Measurements from ENCODE around the gene SNX4. TPM values are rescaled to one million over a fixed set of nuclear protein-coding genes. Genes with fewer than 3 reads are reported as not detected.
"Not testable (repeated sequence)": the region's sequence is repeated elsewhere in the genome, so short reads cannot be mapped to it uniquely, and the experiment has no call there.

The SNX4 gene
- total and polyA plus RNA-seq, 2 of the 8 experiments (the other 6 are each of a cell fraction or from before 2014, with no cell fraction given), result 7.2 to 23.1 TPM

DNA sequence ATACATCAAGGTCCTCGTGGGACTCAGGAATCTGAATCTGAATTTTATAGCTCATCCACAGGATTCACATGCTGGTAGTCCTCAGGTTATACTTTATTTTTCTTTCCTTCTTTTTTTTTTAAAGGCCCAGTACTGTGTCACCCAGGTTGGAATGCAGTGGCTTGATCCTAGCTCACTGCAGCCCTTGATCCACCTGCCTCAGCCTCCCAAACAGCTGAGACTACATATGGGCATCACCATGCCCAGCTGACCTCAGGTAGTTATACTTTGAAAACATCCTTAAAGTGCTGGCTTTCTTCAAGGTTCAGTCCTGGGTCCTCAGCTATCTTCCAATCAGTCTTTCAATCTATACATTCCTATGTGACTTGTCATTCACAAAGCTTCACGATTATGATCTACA, 38.2 kb downstream of the SNX4 start (continued):
- TF ChIP-seq POU5F1 (IDR thresholded peaks at IDR 0.05; ENCODE audit: low read depth, low read length) (no peak), CEBPB (IDR thresholded peaks at IDR 0.05; ENCODE audit: low read depth, low read length) (no peak), CREB1 (IDR thresholded peaks at IDR 0.05) (no peak), EGR1 (IDR thresholded peaks at IDR 0.05; ENCODE audit: borderline replicate concordance, low read depth, low read length) (no peak), TEAD4 (IDR thresholded peaks at IDR 0.05; ENCODE audit: low read depth, low read length) (no peak), SUZ12 (IDR thresholded peaks at IDR 0.05; ENCODE audit: low read length) (no peak)
- TF ChIP-seq, protein P1, sequence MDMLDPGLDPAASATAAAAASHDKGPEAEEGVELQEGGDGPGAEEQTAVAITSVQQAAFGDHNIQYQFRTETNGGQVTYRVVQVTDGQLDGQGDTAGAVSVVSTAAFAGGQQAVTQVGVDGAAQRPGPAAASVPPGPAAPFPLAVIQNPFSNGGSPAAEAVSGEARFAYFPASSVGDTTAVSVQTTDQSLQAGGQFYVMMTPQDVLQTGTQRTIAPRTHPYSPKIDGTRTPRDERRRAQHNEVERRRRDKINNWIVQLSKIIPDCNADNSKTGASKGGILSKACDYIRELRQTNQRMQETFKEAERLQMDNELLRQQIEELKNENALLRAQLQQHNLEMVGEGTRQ (IDR thresholded peaks at IDR 0.05; ENCODE audit: low read length), result no peak
- TF ChIP-seq, protein P2, sequence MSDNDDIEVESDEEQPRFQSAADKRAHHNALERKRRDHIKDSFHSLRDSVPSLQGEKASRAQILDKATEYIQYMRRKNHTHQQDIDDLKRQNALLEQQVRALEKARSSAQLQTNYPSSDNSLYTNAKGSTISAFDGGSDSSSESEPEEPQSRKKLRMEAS (IDR thresholded peaks at IDR 0.05), result no peak

DNA sequence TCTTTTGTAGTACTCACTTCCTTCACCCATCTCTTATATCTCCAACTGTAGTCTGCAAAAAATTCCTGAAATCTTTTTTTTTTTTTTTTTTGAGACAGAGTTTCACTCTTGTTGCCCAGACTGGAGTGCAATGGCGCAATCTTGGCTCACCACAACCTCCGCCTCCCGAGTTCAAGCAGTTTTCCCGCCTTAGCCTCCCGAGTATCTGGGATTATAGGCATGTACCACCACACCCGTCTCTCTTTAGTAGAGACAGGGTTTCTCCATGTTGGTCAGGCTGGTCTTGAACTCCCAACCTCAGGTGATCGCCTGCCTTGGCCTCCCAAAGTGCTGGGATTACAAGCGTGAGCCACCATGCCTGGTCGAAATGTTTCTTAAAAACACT, 38.6 kb downstream of the SNX4 start:
- H3K79me1 ChIP-seq (ENCODE audit: low read depth, low read length); H2BK5ac ChIP-seq (ENCODE audit: low read depth, low read length); H2BK15ac ChIP-seq (ENCODE audit: low read length); H3K36me3 ChIP-seq (ENCODE audit: control insufficient read depth in 2 of 4, insufficient read depth in 4 of 4, low read length in 3 of 4); H3K4me2 ChIP-seq (ENCODE audit: insufficient read depth in 1 of 2, low read depth in 2 of 2, low read length in 2 of 2); H3K9me3 ChIP-seq (ENCODE audit: insufficient read depth in 2 of 2, low read depth in 1 of 2, low read length in 1 of 2); H3K27me3 ChIP-seq (replicated peaks in 1 of 4; ENCODE audit: control insufficient read depth in 3 of 4, extremely low read depth in 1 of 4, insufficient read depth in 3 of 4, low read length in 3 of 4); H3K4ac ChIP-seq (replicated peaks; ENCODE audit: insufficient read length, low read depth, low read length); H4K20me1 ChIP-seq (replicated peaks in 1 of 2; ENCODE audit: control insufficient read depth in 1 of 2, insufficient read depth in 2 of 2, low read length in 2 of 2); H2AFZ ChIP-seq (ENCODE audit: low read length); FAIRE-seq; H3K4me3 ChIP-seq (ENCODE audit: extremely low read depth in 1 of 4, insufficient read depth in 2 of 4, low read depth in 3 of 4, low read length in 4 of 4); H4K91ac ChIP-seq (replicated peaks; ENCODE audit: insufficient read length, low read length); H3K9ac ChIP-seq (replicated peaks in 1 of 4; ENCODE audit: extremely low read depth in 1 of 4, low read depth in 3 of 4, low read length in 3 of 4); H3K14ac ChIP-seq (ENCODE audit: insufficient read length); H2BK12ac ChIP-seq (ENCODE audit: low read depth, low read length); H3K23me2 ChIP-seq (ENCODE audit: low read depth, low read length); H3K27ac ChIP-seq (ENCODE audit: low read depth, low read length); H3K4me1 ChIP-seq (replicated peaks in 1 of 4; ENCODE audit: control insufficient read depth in 3 of 4, insufficient read depth in 4 of 4, low read length in 3 of 4); H3K56ac ChIP-seq (replicated peaks; ENCODE audit: insufficient read length, low read depth, low read length); H3K79me2 ChIP-seq (ENCODE audit: control insufficient read depth in 1 of 2, insufficient read depth in 2 of 2, low read length in 2 of 2); H2BK20ac ChIP-seq (ENCODE audit: low read length); DNase-seq (ENCODE audit: low read depth in 1 of 2, low spot score in 2 of 2); H2BK120ac ChIP-seq (replicated peaks; ENCODE audit: low read depth, low read length); H4K8ac ChIP-seq (ENCODE audit: extremely low read depth, insufficient read depth, low read length); H4K5ac ChIP-seq (ENCODE audit: insufficient read length, low read depth, low read length); H2AK5ac ChIP-seq (ENCODE audit: low read depth, low read length); POLR2A ChIA-PET (ENCODE audit: partially characterized antibody); H3K23ac ChIP-seq (ENCODE audit: insufficient read length); H3K18ac ChIP-seq (ENCODE audit: extremely low read depth, low read length): not testable (repeated sequence)
- CTCF ChIA-PET (ENCODE audit: partially characterized antibody), result interaction anchor here (0.6 kb wide), 2 partner anchors 22 to 190 kb away, joined by 3 to 4 read pairs; no protein-coding TSS in a partner anchor
- 85% methylated on average over 9 of the region's 9 CpGs; no CpG with 5 or more reads in 1 of the 2 experiments for WGBS, 2 experiments (ENCODE audit: extremely low coverage in 1 of 2, insufficient coverage in 1 of 2, insufficient read length in 1 of 2, insufficient replicate concordance in 2 of 2, low coverage in 1 of 2, low lambda C conversion rate in 2 of 2, missing lambda C conversion rate in 1 of 2)
